PFSK-1 (cell line): Measurements from ENCODE around the gene TRIM29.

Experiments used
- POLR2AphosphoS5 ChIP-seq: IDR thresholded peaks from 2 replicates; pipeline ENCODE4 v1.6.1; 2012; ENCODE audit warnings: low read depth, mild to moderate bottlenecking, control low read depth, low read length, moderate library complexity
- REST ChIP-seq, 2 experiments: IDR thresholded peaks; 2 replicates each; pipeline versions ENCODE4 v1.6.1 to v1.8.0; 2011 to 2012; ENCODE audit warnings: low read depth in 2 of 2, low read length in 2 of 2, control low read depth in 1 of 2, inconsistent platforms in 1 of 2, mild to moderate bottlenecking in 1 of 2, moderate library complexity in 1 of 2; ENCODE audit not compliant: insufficient read depth in 1 of 2
- TAF1 ChIP-seq: IDR thresholded peaks from 2 replicates; pipeline ENCODE4 v1.6.1; 2012; ENCODE audit warnings: low read length, control low read depth, borderline replicate concordance; ENCODE audit not compliant: insufficient read depth

DNA sequence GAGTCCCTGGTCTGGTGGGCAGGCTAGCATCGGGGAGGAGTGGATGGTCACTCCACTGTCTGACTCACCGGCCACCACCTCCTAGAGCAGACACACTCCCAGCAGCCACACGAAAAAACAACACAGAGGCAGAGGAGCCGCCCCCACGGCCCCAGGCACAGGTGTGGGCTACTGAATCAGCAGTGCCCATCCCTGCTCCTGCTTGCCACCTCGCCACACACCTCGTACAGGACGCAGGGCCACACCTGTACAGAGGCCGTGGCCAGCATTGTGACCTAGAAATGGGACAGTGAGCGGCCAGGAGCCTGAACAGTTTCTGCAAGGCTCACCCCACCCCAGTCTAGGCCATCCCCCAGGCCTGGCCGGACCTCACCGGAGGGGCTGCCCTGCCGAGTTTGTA is 14.0 kb downstream of the TRIM29 start:
- TF ChIP-seq REST (IDR thresholded peaks at IDR 0.05; ENCODE audit: insufficient read depth in 1 of 2, low read depth in 2 of 2, low read length in 2 of 2) (no peak), TAF1 (no peak), POLR2AphosphoS5 (no peak)
